ENCODE data around the gene LTBP1.

The LTBP1 gene

GRCh38 chr2:33178209-33178608 lies 231.5 kb downstream of the LTBP1 start:
- Mint-ChIP-seq H3K4me1 (ENCODE audit: low read depth) (no peaks in the 10 kb centered on the region), H3K9me3 (ENCODE audit: low read depth) (no peaks in the 10 kb centered on the region), H3K27me3 (no peaks in the 10 kb centered on the region), H3K4me3 (no peak overlapping the region), H3K36me3 (no peaks in the 10 kb centered on the region), H3K27ac (no peak overlapping the region)

- H3K9me3 Mint-ChIP-seq (ENCODE audit: low read depth), result no peaks in the 10 kb centered on the region
- no peak overlapping the region for H3K27ac Mint-ChIP-seq
- no peaks in the 10 kb centered on the region for H3K27me3 Mint-ChIP-seq
- no peaks in the 10 kb centered on the region for H3K4me1 Mint-ChIP-seq (ENCODE audit: low read depth)
- no peaks in the 10 kb centered on the region for H3K36me3 Mint-ChIP-seq
- no peak overlapping the region for H3K4me3 Mint-ChIP-seq
Observed at GRCh38 chr2:33180915-33181314, 234.2 kb downstream of the LTBP1 start.

GRCh38 chr2:33181466-33181865 lies 234.7 kb downstream of the LTBP1 start:
- Mint-ChIP-seq H3K9me3 (ENCODE audit: low read depth) (no peaks in the 10 kb centered on the region), H3K4me3 (no peak overlapping the region), H3K4me1 (ENCODE audit: low read depth) (no peaks in the 10 kb centered on the region), H3K27ac (no peak overlapping the region), H3K36me3 (no peaks in the 10 kb centered on the region), H3K27me3 (no peaks in the 10 kb centered on the region)

GRCh38 chr2:33184041-33184440 lies 237.3 kb downstream of the LTBP1 start:
- H3K4me1 Mint-ChIP-seq (ENCODE audit: low read depth), result no peaks in the 10 kb centered on the region
- H3K36me3 Mint-ChIP-seq, result no peaks in the 10 kb centered on the region
- no peak overlapping the region for H3K27ac Mint-ChIP-seq
- H3K9me3 Mint-ChIP-seq (ENCODE audit: low read depth), result no peaks in the 10 kb centered on the region
- H3K4me3 Mint-ChIP-seq, result no peak overlapping the region
- no peaks in the 10 kb centered on the region for H3K27me3 Mint-ChIP-seq

GRCh38 chr2:33186937-33187336 lies 240.2 kb downstream of the LTBP1 start:
- H3K4me3 Mint-ChIP-seq, result no peak overlapping the region
- no peaks in the 10 kb centered on the region for H3K9me3 Mint-ChIP-seq (ENCODE audit: low read depth)
- no peaks in the 10 kb centered on the region for H3K36me3 Mint-ChIP-seq
- no peak overlapping the region for H3K27ac Mint-ChIP-seq
- H3K27me3 Mint-ChIP-seq, result no peaks in the 10 kb centered on the region
- H3K4me1 Mint-ChIP-seq (ENCODE audit: low read depth), result no peaks in the 10 kb centered on the region

- Mint-ChIP-seq H3K4me3 (no peak overlapping the region), H3K36me3 (no peaks in the 10 kb centered on the region), H3K27ac (no peak overlapping the region), H3K9me3 (ENCODE audit: low read depth) (no peaks in the 10 kb centered on the region), H3K4me1 (ENCODE audit: low read depth) (no peaks in the 10 kb centered on the region), H3K27me3 (no peaks in the 10 kb centered on the region)
Observed at GRCh38 chr2:33188799-33189198, 242.0 kb downstream of the LTBP1 start.

GRCh38 chr2:33190393-33190937 lies 243.7 kb downstream of the LTBP1 start:
- H3K4me3 Mint-ChIP-seq, result no peak overlapping the region
- no peaks in the 10 kb centered on the region for H3K9me3 Mint-ChIP-seq (ENCODE audit: low read depth)
- H3K27ac Mint-ChIP-seq, result no peak overlapping the region
- H3K4me1 Mint-ChIP-seq (ENCODE audit: low read depth), result no peaks in the 10 kb centered on the region
- peaks cover under 1% of the 10 kb centered on the region for H3K27me3 Mint-ChIP-seq
- no peaks in the 10 kb centered on the region for H3K36me3 Mint-ChIP-seq

- H3K27me3 Mint-ChIP-seq, result peaks cover 2% of the 10 kb centered on the region
- no peak overlapping the region for H3K27ac Mint-ChIP-seq
Observed at GRCh38 chr2:33195891-33196290, 249.1 kb downstream of the LTBP1 start.

GRCh38 chr2:33196700-33197099 lies 249.9 kb downstream of the LTBP1 start:
- no peak overlapping the region for H3K27ac Mint-ChIP-seq
- H3K4me3 Mint-ChIP-seq, result no peak overlapping the region
- no peaks in the 10 kb centered on the region for H3K4me1 Mint-ChIP-seq (ENCODE audit: low read depth)
- H3K27me3 Mint-ChIP-seq, result peaks cover 2% of the 10 kb centered on the region
- no peaks in the 10 kb centered on the region for H3K36me3 Mint-ChIP-seq
- H3K9me3 Mint-ChIP-seq (ENCODE audit: low read depth), result no peaks in the 10 kb centered on the region

More at GRCh38 chr2:33195891-33196290, 249.1 kb downstream of the LTBP1 start:
- H3K4me3 Mint-ChIP-seq, result no peak overlapping the region
- no peaks in the 10 kb centered on the region for H3K4me1 Mint-ChIP-seq (ENCODE audit: low read depth)
- H3K36me3 Mint-ChIP-seq, result no peaks in the 10 kb centered on the region
- no peaks in the 10 kb centered on the region for H3K9me3 Mint-ChIP-seq (ENCODE audit: low read depth)

GRCh38 chr2:33197198-33197938 lies 250.6 kb downstream of the LTBP1 start:
- Mint-ChIP-seq H3K27ac (no peak overlapping the region), H3K9me3 (ENCODE audit: low read depth) (no peaks in the 10 kb centered on the region), H3K27me3 (peaks cover 2% of the 10 kb centered on the region), H3K4me1 (ENCODE audit: low read depth) (no peaks in the 10 kb centered on the region), H3K4me3 (no peak overlapping the region), H3K36me3 (no peaks in the 10 kb centered on the region)

- Mint-ChIP-seq H3K27me3 (no peaks in the 10 kb centered on the region), H3K4me1 (ENCODE audit: low read depth) (no peaks in the 10 kb centered on the region), H3K27ac (no peak overlapping the region), H3K4me3 (no peak overlapping the region), H3K36me3 (no peaks in the 10 kb centered on the region), H3K9me3 (ENCODE audit: low read depth) (no peaks in the 10 kb centered on the region)
Observed at GRCh38 chr2:33202641-33203522, 256.1 kb downstream of the LTBP1 start.

GRCh38 chr2:33204945-33205344 lies 258.2 kb downstream of the LTBP1 start:
- Mint-ChIP-seq H3K27ac (no peak overlapping the region), H3K36me3 (no peaks in the 10 kb centered on the region), H3K4me1 (ENCODE audit: low read depth) (no peaks in the 10 kb centered on the region), H3K9me3 (ENCODE audit: low read depth) (no peaks in the 10 kb centered on the region), H3K27me3 (peaks cover 2% of the 10 kb centered on the region), H3K4me3 (no peak overlapping the region)

GRCh38 chr2:33205693-33206434 lies 259.1 kb downstream of the LTBP1 start:
- Mint-ChIP-seq H3K27me3 (peaks cover 2% of the 10 kb centered on the region), H3K4me3 (no peak overlapping the region), H3K9me3 (ENCODE audit: low read depth) (no peaks in the 10 kb centered on the region), H3K4me1 (ENCODE audit: low read depth) (no peaks in the 10 kb centered on the region), H3K27ac (no peak overlapping the region), H3K36me3 (no peaks in the 10 kb centered on the region)

GRCh38 chr2:33207151-33207740 lies 260.5 kb downstream of the LTBP1 start:
- H3K9me3 Mint-ChIP-seq (ENCODE audit: low read depth), result no peaks in the 10 kb centered on the region
- H3K4me3 Mint-ChIP-seq, result no peak overlapping the region
- H3K27me3 Mint-ChIP-seq, result peaks cover 2% of the 10 kb centered on the region
- H3K4me1 Mint-ChIP-seq (ENCODE audit: low read depth), result no peaks in the 10 kb centered on the region
- no peak overlapping the region for H3K27ac Mint-ChIP-seq
- no peaks in the 10 kb centered on the region for H3K36me3 Mint-ChIP-seq

All from activated naive CD8-positive, alpha-beta T cell (primary cell).